WTC11 (cell line): Measurements from ENCODE around the gene AKR1C4. TPM values are rescaled to one million over a fixed set of nuclear protein-coding genes. Genes with fewer than 3 reads are reported as not detected.
"Not testable (repeated sequence)": the region's sequence is repeated elsewhere in the genome, so short reads cannot be mapped to it uniquely, and the experiment has no call there.

Experiments used
- ATAC-seq: fragments of 200-7000 bp; cut with Tn5 transposase; 2 replicates; pipeline ENCODE4 v1.10.0; 2021; ENCODE audit warnings: mild to moderate bottlenecking, moderate library complexity
- CTCF ChIA-PET: fragments of 300-600 bp; sonication (Branson Sonifier 250); formaldehyde crosslinking; loops from one replicate; lab custom pipeline; 2021; ENCODE audit warnings: antibody characterized with exemption; lab: Charles Lee
- POLR2A ChIA-PET: fragments of 350-600 bp; sonication (Branson Sonifier 250); formaldehyde crosslinking; loops from one replicate; lab custom pipeline; 2021; ENCODE audit warnings: antibody characterized with exemption; lab: Charles Lee
- DNase-seq: peaks from one replicate; pipeline ENCODE4 v3.0.0; 2021; ENCODE audit warnings: low spot score
- H3K27ac Mint-ChIP-seq: 2 replicates; pipeline ENCODE4 v1.8.0; 2021; ENCODE audit warnings: mixed read lengths
- H3K27me3 Mint-ChIP-seq: 2 replicates; pipeline ENCODE4 v1.8.0; 2021; ENCODE audit warnings: low read depth, mild to moderate bottlenecking, moderate library complexity, mixed read lengths
- H3K36me3 Mint-ChIP-seq: 2 replicates; pipeline ENCODE4 v1.8.0; 2021; ENCODE audit warnings: mixed read lengths
- H3K4me1 Mint-ChIP-seq: 2 replicates; pipeline ENCODE4 v1.8.0; 2022; ENCODE audit warnings: mixed read lengths
- H3K4me3 Mint-ChIP-seq: 2 replicates; pipeline ENCODE4 v1.8.0; 2021; ENCODE audit warnings: mild to moderate bottlenecking, moderate library complexity, mixed read lengths
- H3K9me3 Mint-ChIP-seq: 2 replicates; pipeline ENCODE4 v1.8.0; 2021; ENCODE audit warnings: mixed read lengths
- CREM ChIP-seq: sonication (generic); formaldehyde crosslinking; IDR thresholded peaks from 2 replicates; pipeline ENCODE4 v1.8.1; 2022; ENCODE audit warnings: mild to moderate bottlenecking, missing genetic modification reagents, moderate library complexity
- MYBL2 ChIP-seq: sonication (generic); formaldehyde crosslinking; IDR thresholded peaks from 2 replicates; pipeline ENCODE4 v1.8.1; 2023; ENCODE audit warnings: mild to moderate bottlenecking, moderate library complexity, missing genetic modification reagents
- NR1H2 ChIP-seq: sonication (generic); formaldehyde crosslinking; IDR thresholded peaks from 2 replicates; pipeline ENCODE4 v1.9.0; 2021; ENCODE audit warnings: mild to moderate bottlenecking, moderate library complexity, missing genetic modification reagents
- NR2C2 ChIP-seq: sonication (generic); formaldehyde crosslinking; IDR thresholded peaks from 2 replicates; pipeline ENCODE4 v1.8.0; 2022; ENCODE audit warnings: mild to moderate bottlenecking, missing genetic modification reagents
- PRRX2 ChIP-seq: fragments of 250-450 bp; sonication (Bioruptor Pico); IDR thresholded peaks from 2 replicates; pipeline ENCODE4 v1.8.0; 2021; ENCODE audit warnings: mild to moderate bottlenecking
- SOX15 ChIP-seq: fragments of 250-450 bp; sonication (Bioruptor Pico); IDR thresholded peaks from 2 replicates; pipeline ENCODE4 v1.9.0; 2021; ENCODE audit warnings: mild to moderate bottlenecking
- SP1 ChIP-seq: sonication (generic); formaldehyde crosslinking; conservative IDR thresholded peaks from 2 replicates; pipeline ENCODE4 v1.8.1; 2022; ENCODE audit warnings: missing genetic modification reagents
- TEAD1 ChIP-seq: sonication (generic); formaldehyde crosslinking; IDR thresholded peaks from 2 replicates; pipeline ENCODE4 v1.8.0; 2022; ENCODE audit warnings: mild to moderate bottlenecking, missing genetic modification reagents
- ZNF121 ChIP-seq: sonication (generic); formaldehyde crosslinking; IDR thresholded peaks from 2 replicates; pipeline ENCODE4 v1.8.0; 2023; ENCODE audit warnings: missing genetic modification reagents
- ZNF219 ChIP-seq: sonication (generic); formaldehyde crosslinking; IDR thresholded peaks from 2 replicates; pipeline ENCODE4 v1.8.0; 2023; ENCODE audit warnings: missing genetic modification reagents, mild to moderate bottlenecking, borderline replicate concordance
- ZNF232 ChIP-seq: sonication (generic); formaldehyde crosslinking; IDR thresholded peaks from 2 replicates; pipeline ENCODE4 v1.8.0; 2022; ENCODE audit warnings: mild to moderate bottlenecking, missing genetic modification reagents
- ZNF263 ChIP-seq: sonication (generic); formaldehyde crosslinking; IDR thresholded peaks from 2 replicates; pipeline ENCODE4 v1.8.1; 2022; ENCODE audit warnings: low read depth, mild to moderate bottlenecking, moderate library complexity, missing genetic modification reagents
- ZNF423 ChIP-seq: fragments of 250-450 bp; sonication (Bioruptor Pico); IDR thresholded peaks from 2 replicates; pipeline ENCODE4 v2.1.2; 2022; ENCODE audit warnings: mild to moderate bottlenecking, moderate library complexity
- ZNF671 ChIP-seq: fragments of 250-450 bp; sonication (Bioruptor Pico); IDR thresholded peaks from 2 replicates; pipeline ENCODE4 v1.8.0; 2021; ENCODE audit warnings: mild to moderate bottlenecking
- total RNA-seq: library from RNA; stranded (reverse); gene quantifications from 3 replicates; pipeline ENCODE4 v1.2.3, GENCODE V29; 2021
- TF ChIP-seq, protein P1 (sequence below): sonication (generic); formaldehyde crosslinking; IDR thresholded peaks from 2 replicates; pipeline ENCODE4 v1.8.1; 2023; ENCODE audit warnings: mild to moderate bottlenecking, moderate library complexity, missing genetic modification reagents
- TF ChIP-seq, protein P2 (sequence below): sonication (generic); formaldehyde crosslinking; IDR thresholded peaks from 2 replicates; pipeline ENCODE4 v1.8.1; 2022; ENCODE audit warnings: low read depth, missing genetic modification reagents, borderline replicate concordance
- TF ChIP-seq, protein P3 (sequence below): fragments of 250-450 bp; sonication (Bioruptor Pico); IDR thresholded peaks from 2 replicates; pipeline ENCODE4 v1.9.0; 2021; ENCODE audit warnings: mild to moderate bottlenecking
- TF ChIP-seq, protein P4 (sequence below): fragments of 200-600 bp; IDR thresholded peaks from 2 replicates; pipeline ENCODE4 v1.8.0; 2022; ENCODE audit warnings: antibody characterized with exemption
- TF ChIP-seq, protein P5 (sequence below): fragments of 250-450 bp; sonication (Bioruptor Pico); conservative IDR thresholded peaks from 2 replicates; pipeline ENCODE4 v1.9.0; 2021; ENCODE audit warnings: mild to moderate bottlenecking

The AKR1C4 gene
- total RNA-seq, 1 experiment from 2014 or later, result not detected

DNA sequence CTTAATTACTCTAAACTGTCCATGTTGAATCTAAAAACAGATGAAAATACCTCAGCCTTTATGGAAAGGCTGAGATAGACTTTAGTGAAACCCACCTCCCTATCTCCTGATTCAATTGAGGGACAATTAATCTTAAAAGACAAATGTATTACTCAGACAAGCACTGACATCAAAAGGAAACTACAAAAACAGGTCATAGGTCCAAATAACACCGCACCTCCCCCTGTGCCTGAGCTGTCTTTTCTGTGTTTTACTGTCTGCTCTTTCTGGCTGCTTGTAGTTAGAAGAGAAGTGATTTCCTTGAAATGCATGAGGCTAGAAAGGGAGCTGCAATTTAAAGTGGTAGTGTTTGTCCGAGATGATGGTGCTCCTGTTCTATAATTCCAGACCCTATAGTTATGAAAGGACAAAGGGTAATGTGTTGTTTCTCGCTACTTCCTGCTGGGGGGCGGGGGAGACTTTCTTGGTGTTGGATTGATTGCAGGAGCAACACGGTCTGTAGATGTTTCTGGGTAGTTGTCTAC is 27.7 kb upstream of the AKR1C4 start:
- Mint-ChIP-seq H3K36me3 (peaks cover 55% of the 10 kb centered on the region), H3K4me3 (no peak overlapping the region), H3K27ac (no peak overlapping the region), H3K4me1 (no peaks in the 10 kb centered on the region), H3K9me3 (peaks cover 78% of the 10 kb centered on the region), H3K27me3 (peaks cover 6% of the 10 kb centered on the region; the same call in 1 of the 2 replicates)
- CTCF ChIA-PET, result no interaction called here
- DNase-seq (no peak), ATAC-seq (no peak)
- TF ChIP-seq, protein P1, sequence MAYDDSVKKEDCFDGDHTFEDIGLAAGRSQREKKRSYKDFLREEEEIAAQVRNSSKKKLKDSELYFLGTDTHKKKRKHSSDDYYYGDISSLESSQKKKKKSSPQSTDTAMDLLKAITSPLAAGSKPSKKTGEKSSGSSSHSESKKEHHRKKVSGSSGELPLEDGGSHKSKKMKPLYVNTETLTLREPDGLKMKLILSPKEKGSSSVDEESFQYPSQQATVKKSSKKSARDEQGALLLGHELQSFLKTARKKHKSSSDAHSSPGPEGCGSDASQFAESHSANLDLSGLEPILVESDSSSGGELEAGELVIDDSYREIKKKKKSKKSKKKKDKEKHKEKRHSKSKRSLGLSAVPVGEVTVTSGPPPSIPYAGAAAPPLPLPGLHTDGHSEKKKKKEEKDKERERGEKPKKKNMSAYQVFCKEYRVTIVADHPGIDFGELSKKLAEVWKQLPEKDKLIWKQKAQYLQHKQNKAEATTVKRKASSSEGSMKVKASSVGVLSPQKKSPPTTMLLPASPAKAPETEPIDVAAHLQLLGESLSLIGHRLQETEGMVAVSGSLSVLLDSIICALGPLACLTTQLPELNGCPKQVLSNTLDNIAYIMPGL (CRISPR knock-in tag), result no peak
- TF ChIP-seq CREM (no peak), ZNF423 (CRISPR knock-in tag) (no peak), ZNF671 (no peak), SOX15 (no peak), ZNF263 (no peak), SP1 (CRISPR knock-in tag) (no peak), MYBL2 (no peak), ZNF121 (no peak), ZNF219 (no peak), ZNF232 (CRISPR knock-in tag) (no peak), PRRX2 (CRISPR knock-in tag) (no peak), NR1H2 (CRISPR knock-in tag) (no peak), TEAD1 (no peak), NR2C2 (CRISPR knock-in tag) (no peak)
- TF ChIP-seq, protein P2, sequence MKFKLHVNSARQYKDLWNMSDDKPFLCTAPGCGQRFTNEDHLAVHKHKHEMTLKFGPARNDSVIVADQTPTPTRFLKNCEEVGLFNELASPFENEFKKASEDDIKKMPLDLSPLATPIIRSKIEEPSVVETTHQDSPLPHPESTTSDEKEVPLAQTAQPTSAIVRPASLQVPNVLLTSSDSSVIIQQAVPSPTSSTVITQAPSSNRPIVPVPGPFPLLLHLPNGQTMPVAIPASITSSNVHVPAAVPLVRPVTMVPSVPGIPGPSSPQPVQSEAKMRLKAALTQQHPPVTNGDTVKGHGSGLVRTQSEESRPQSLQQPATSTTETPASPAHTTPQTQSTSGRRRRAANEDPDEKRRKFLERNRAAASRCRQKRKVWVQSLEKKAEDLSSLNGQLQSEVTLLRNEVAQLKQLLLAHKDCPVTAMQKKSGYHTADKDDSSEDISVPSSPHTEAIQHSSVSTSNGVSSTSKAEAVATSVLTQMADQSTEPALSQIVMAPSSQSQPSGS, result no peak
- TF ChIP-seq, protein P3, sequence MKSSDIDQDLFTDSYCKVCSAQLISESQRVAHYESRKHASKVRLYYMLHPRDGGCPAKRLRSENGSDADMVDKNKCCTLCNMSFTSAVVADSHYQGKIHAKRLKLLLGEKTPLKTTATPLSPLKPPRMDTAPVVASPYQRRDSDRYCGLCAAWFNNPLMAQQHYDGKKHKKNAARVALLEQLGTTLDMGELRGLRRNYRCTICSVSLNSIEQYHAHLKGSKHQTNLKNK, result no peak
- TF ChIP-seq, protein P4, sequence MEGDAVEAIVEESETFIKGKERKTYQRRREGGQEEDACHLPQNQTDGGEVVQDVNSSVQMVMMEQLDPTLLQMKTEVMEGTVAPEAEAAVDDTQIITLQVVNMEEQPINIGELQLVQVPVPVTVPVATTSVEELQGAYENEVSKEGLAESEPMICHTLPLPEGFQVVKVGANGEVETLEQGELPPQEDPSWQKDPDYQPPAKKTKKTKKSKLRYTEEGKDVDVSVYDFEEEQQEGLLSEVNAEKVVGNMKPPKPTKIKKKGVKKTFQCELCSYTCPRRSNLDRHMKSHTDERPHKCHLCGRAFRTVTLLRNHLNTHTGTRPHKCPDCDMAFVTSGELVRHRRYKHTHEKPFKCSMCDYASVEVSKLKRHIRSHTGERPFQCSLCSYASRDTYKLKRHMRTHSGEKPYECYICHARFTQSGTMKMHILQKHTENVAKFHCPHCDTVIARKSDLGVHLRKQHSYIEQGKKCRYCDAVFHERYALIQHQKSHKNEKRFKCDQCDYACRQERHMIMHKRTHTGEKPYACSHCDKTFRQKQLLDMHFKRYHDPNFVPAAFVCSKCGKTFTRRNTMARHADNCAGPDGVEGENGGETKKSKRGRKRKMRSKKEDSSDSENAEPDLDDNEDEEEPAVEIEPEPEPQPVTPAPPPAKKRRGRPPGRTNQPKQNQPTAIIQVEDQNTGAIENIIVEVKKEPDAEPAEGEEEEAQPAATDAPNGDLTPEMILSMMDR, result no peak
- TF ChIP-seq, protein P5, sequence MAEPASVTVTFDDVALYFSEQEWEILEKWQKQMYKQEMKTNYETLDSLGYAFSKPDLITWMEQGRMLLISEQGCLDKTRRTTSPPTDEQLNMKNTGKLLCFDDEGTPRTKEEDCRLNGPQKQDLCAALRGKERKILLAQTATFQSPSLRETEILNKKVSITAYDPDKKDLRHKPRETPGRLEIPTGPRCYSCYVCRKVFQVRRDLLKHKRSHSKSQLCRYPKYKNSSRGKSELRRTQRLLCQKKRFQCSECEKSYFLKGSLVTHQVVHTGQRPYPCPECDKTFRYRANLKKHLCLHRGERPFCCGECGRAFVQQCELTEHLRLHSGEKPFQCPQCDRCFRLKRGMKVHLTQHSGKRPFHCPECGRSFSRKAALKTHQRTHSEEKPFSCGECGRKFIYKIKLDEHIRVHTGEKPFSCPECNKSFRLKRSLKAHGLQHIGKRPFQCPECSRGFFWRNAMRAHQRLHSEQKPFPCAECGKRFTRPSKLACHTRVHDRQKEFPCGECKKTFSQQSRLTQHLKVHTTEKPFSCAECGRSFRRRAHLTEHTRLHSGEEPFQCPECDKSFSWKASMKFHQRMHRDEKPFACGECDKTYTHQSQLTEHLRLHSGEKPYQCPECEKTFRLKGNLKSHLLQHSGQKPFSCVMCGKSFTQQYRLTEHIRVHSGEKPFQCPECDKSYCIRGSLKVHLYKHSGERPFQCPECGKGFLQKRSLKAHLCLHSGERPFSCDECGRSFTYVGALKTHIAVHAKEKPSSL, result no peak
- POLR2A ChIA-PET, result no interaction called here

DNA sequence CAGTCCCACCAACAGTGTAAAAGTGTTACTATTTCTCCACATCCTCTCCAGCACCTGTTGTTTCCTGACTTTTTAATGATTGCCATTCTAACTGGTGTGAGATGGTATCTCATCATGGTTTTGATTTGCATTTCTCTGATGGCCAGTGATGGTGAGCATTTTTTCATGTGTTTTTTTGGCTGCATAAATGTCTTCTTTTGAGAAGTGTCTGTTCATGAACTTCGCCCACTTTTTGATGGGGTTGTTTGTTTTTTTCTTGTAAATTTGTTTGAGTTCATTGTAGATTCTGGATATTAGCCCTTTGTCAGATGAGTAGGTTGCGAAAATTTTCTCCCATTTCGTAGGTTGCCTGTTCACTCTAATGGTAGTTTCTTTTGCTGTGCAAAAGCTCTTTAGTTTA is 21.1 kb upstream of the AKR1C4 start:
- H3K27me3 Mint-ChIP-seq, POLR2A ChIA-PET, DNase-seq, ATAC-seq, CTCF ChIA-PET, H3K4me1 Mint-ChIP-seq, H3K36me3 Mint-ChIP-seq, H3K27ac Mint-ChIP-seq, H3K4me3 Mint-ChIP-seq: not testable (repeated sequence)
- H3K9me3 Mint-ChIP-seq, result peaks cover 51% of the 10 kb centered on the region

DNA sequence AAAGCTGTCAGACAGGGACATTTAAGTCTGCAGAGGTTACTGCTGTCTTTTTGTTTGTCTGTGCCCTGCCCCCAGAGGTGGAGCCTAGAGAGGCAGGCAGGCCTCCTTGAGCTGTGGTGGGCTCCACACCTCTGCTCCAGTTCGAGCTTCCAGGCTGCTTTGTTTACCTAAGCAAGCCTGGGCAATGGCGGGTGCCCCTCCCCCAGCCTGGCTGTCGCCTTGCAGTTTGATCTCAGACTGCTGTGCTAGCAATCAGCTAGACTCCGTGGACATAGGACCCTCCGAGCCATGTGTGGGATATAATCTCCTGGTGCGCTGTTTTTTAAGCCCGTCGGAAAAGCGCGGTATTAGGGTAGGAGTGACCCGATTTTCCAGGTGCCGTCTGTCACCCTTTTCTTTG is 16.1 kb upstream of the AKR1C4 start:
- Mint-ChIP-seq H3K9me3 (peaks cover 41% of the 10 kb centered on the region), H3K36me3 (peaks cover 12% of the 10 kb centered on the region)
- H3K4me3 Mint-ChIP-seq, H3K4me1 Mint-ChIP-seq, DNase-seq, H3K27ac Mint-ChIP-seq, POLR2A ChIA-PET, H3K27me3 Mint-ChIP-seq, CTCF ChIA-PET, ATAC-seq: not testable (repeated sequence)
